Measurements from ENCODE around the gene PRORP. TPM values are rescaled to one million over a fixed set of nuclear protein-coding genes. Genes with fewer than 3 reads are reported as not detected.
"Not testable (repeated sequence)": the region's sequence is repeated elsewhere in the genome, so short reads cannot be mapped to it uniquely, and the experiment has no call there.

PRORP gene
- 38.2 and 54.3 TPM in 2 replicates for total RNA-seq (2014; rRNA removed; shearing (Covaris generic))

GRCh38 chr14:35121887-35122695 lies at the start of gene PRORP, which contains the start of gene PPP2R3C:
PRORP (plus strand) TSS chr14:35122552; CDS start chr14:35123246, 694 bp downstream.
PPP2R3C (minus strand) TSS chr14:35121990; CDS start chr14:35121959, 31 bp downstream.
- peak; percentile 98 for DNase-seq (ENCODE audit: low read depth)

- DNase-seq (ENCODE audit: low read depth), result no peak
Measured at GRCh38 chr14:35073486-35073885, 48.9 kb upstream of the PRORP start.

- no peak for DNase-seq (ENCODE audit: low read depth)
Measured at GRCh38 chr14:35078082-35078481, 44.3 kb upstream of the PRORP start.

GRCh38 chr14:35079742-35080141 lies 42.6 kb upstream of the PRORP start:
- DNase-seq (ENCODE audit: low read depth), result no peak

- DNase-seq (ENCODE audit: low read depth), result no peak
Measured at GRCh38 chr14:35083530-35084150, 38.7 kb upstream of the PRORP start.

GRCh38 chr14:35085441-35085840 lies 36.9 kb upstream of the PRORP start:
- no peak for DNase-seq (ENCODE audit: low read depth)

GRCh38 chr14:35088514-35088913 lies 33.8 kb upstream of the PRORP start:
- DNase-seq (ENCODE audit: low read depth), result no peak

- not testable (repeated sequence) for DNase-seq (ENCODE audit: low read depth)
Measured at GRCh38 chr14:35094645-35095044, 27.7 kb upstream of the PRORP start.

- no peak for DNase-seq (ENCODE audit: low read depth)
Measured at GRCh38 chr14:35107866-35108265, 14.5 kb upstream of the PRORP start.

- no peak for DNase-seq (ENCODE audit: low read depth)
Measured at GRCh38 chr14:35112641-35113040, 9.7 kb upstream of the PRORP start.

- no peak for DNase-seq (ENCODE audit: low read depth)
Measured at GRCh38 chr14:35113308-35113950, 8.9 kb upstream of the PRORP start.

GRCh38 chr14:35114036-35114435 lies 8.3 kb upstream of the PRORP start:
- DNase-seq (ENCODE audit: low read depth), result peak; percentile 13

GRCh38 chr14:35116242-35116641 lies 6.1 kb upstream of the PRORP start:
- DNase-seq (ENCODE audit: low read depth), result no peak

- no peak for DNase-seq (ENCODE audit: low read depth)
Measured at GRCh38 chr14:35117112-35117511, 5.2 kb upstream of the PRORP start.

- peak; percentile 18 for DNase-seq (ENCODE audit: low read depth)
Measured at GRCh38 chr14:35121026-35121886, 1.1 kb upstream of the PRORP start.

- peak; percentile 67 for DNase-seq (ENCODE audit: low read depth)
Measured at GRCh38 chr14:35122696-35123387, 490 bp downstream of the PRORP start.

GRCh38 chr14:35123388-35123703 lies 994 bp downstream of the PRORP start:
- peak; percentile 19 for DNase-seq (ENCODE audit: low read depth)

- DNase-seq (ENCODE audit: low read depth), result peak; percentile 25
Measured at GRCh38 chr14:35124127-35124526, 1.8 kb downstream of the PRORP start.

- no peak for DNase-seq (ENCODE audit: low read depth)
Measured at GRCh38 chr14:35133542-35134328, 11.4 kb downstream of the PRORP start.

All from M059J (cell line).